Adrenal gland (tissue), 12 donors: Measurements from ENCODE around the gene SERPINF2. TPM values are rescaled to one million over a fixed set of nuclear protein-coding genes. Genes with fewer than 3 reads are reported as not detected.

Experiments
- DNase-seq, 7 donors: peaks; one replicate each; pipeline ENCODE4 v3.0.0-alpha.2; 2019 to 2020
- H3K27ac ChIP-seq, 5 donors: fragments of 200-600 bp; sonication (generic) in 4 of 5; 1 replicate in 3 of 5; 2 replicates in 2 of 5; pipeline versions ENCODE4 v1.5.1 to v1.8.0; 2016 to 2020; ENCODE audit warnings: mild to moderate bottlenecking in 1 of 5
- H3K27me3 ChIP-seq: fragments of 200-600 bp; 2 replicates; pipeline ENCODE4 v1.8.0; 2021
- H3K36me3 ChIP-seq, 2 donors: fragments of 200-600 bp; replicated peaks in 1 of 2; 1 replicate in 1 of 2; 2 replicates in 1 of 2; pipeline versions ENCODE4 v1.5.1 to v1.8.0; 2018 to 2022
- H3K4me1 ChIP-seq, 2 donors: fragments of 200-600 bp; replicated peaks in 1 of 2; 1 replicate in 1 of 2; 2 replicates in 1 of 2; pipeline versions ENCODE4 v1.5.1 to v1.8.0; 2018 to 2021
- H3K4me3 ChIP-seq, 4 donors: fragments of 200-600 bp; sonication (generic) in 3 of 4; one replicate each; pipeline ENCODE4 v1.5.1; 2016 to 2018
- H3K9me3 ChIP-seq, 3 donors: fragments of 200-600 bp; sonication (generic) in 1 of 3; replicated peaks in 1 of 3; 1 replicate in 2 of 3; 2 replicates in 1 of 3; pipeline versions ENCODE4 v1.5.1 to v1.8.0; 2016 to 2021
- CTCF ChIP-seq, 6 experiments: fragments of 450-650 bp in 4 of 6; fragments of 200-600 bp in 2 of 6; sonication (generic) in 1 of 6; IDR thresholded peaks; 1 replicate in 5 of 6; 2 replicates in 1 of 6; pipeline versions ENCODE4 v1.5.1 to v1.8.0; 2016 to 2021; ENCODE audit warnings: antibody characterized with exemption in 6 of 6, mild to moderate bottlenecking in 2 of 6, moderate library complexity in 1 of 6
- POLR2A ChIP-seq, 2 donors: fragments of 450-650 bp; IDR thresholded peaks; one replicate each; pipeline ENCODE4 v1.6.1; 2017; ENCODE audit warnings: antibody characterized with exemption in 2 of 2, mild to moderate bottlenecking in 2 of 2, moderate library complexity in 1 of 2
- WGBS, 4 donors: extraction: QIAGEN DNeasy Blood & Tissue Kit in 2 of 4; methylation state at CpG; one replicate each; pipeline versions ENCODE4 v1.1.5 to v1.1.7; 2013 to 2017; 5-methylcytosine and 5-hydroxymethylcytosine counted together
- intact Hi-C, 2 donors: fragments of 100-400 bp; cut with DNase I; formaldehyde crosslinking; loops; one replicate each; pipeline versions ENCODE4 v1.14.1 to v1.15.0; 2022 to 2023
- polyA plus RNA-seq, 3 donors: library from polyadenylated mRNA; stranded (reverse); fragments of 200-250 nt in 2 of 3; fragments of 350-450 nt in 1 of 3; fragmentation: Illumina TruSeq in 1 of 3; extraction: RNeasy Lipid Tissue Mini Kit (QIAGEN cat#74804) in 1 of 3; gene quantifications; one replicate each; pipeline ENCODE4 v1.2.3, GENCODE V29; 2013 to 2014
- total RNA-seq, 9 donors: library from RNA; depleted of rRNA in 4 of 9; stranded (reverse); fragments of >200 nt in 4 of 9; fragments of 120-200 nt in 1 of 9; fragmentation: NEBNext Ultra II Directional in 1 of 9; extraction: Animal tissue kit (Norgen Biotek cat#: 25700) in 1 of 9; gene quantifications; one replicate each; pipeline versions ENCODE4 v1.1.0 to v1.2.4, GENCODE V29; 2013 to 2023
- donor health status: healthy with polysubstance abuse.
- donor health status: Bipolar disorder and iron deficiency.
- donor health status: DM: yes; HTN: yes; CAD: no.
- donor health status: DM: no; HTN: no; CAD: no.
- donor health status: DM: no; HTN: no; CAD: no.
- donor health status: DM: yes; HTN: yes; CAD: no.

SERPINF2 gene
- total and polyA plus RNA-seq, 12 donors = 0.59 to 6.4 (median 2.4) TPM

GRCh38 chr17:1779571-1780131, 37.0 kb downstream of the SERPINF2 start:
- Histone ChIP-seq H3K36me3 (peaks cover 0 to 34% of the 10 kb centered on the region in 2 donors), H3K4me1 (peaks cover 11 to 22% of the 10 kb centered on the region in 2 donors), H3K9me3 (no peaks in the 10 kb centered on the region), H3K27ac (peak overlapping the region in 4 of 5 donors; percentile 26 to 85 (median 62)), H3K4me3 (no peak overlapping the region), H3K27me3 (no peaks in the 10 kb centered on the region)
- intact Hi-C loops = loop anchor here (5.0 kb wide), 1 partner anchor 52 kb away; no protein-coding TSS in a partner anchor
- WGBS, 4 donors = 55 to 67% (median 58%) methylated on average over 8 of the region's 8 CpGs
- DNase-seq = peak in 6 of 7 donors; percentile 52 to 87 (median 64)
- TF ChIP-seq CTCF (IDR thresholded peaks at IDR 0.05) = no peak
- TF ChIP-seq POLR2A (IDR thresholded peaks at IDR 0.05) = no peak

DNA sequence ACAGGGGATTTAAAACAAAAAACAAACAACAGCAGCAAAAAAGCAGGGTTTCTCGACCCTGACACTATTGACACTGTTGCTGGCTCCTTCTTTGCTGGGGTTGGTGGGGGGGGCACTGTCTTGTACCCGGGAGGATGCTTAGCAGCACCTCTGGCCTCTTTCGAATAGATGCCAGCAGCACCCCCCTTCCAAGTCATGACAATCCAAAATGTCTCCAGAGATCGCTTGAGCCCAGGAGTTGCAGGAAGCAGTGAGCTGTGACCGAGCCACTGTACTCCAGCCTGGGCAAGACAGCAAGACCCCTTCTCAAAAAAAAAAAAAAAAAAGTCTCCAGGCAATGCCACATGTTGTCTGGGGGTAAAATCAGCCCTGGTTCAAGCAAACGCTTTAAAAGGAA, 39.5 kb downstream of the SERPINF2 start:
- intact Hi-C loops = loop anchor here (5.0 kb wide), 1 partner anchor 55 kb away; no protein-coding TSS in a partner anchor
- WGBS, 4 donors = 64 to 76% (median 69%) methylated on average over 5 to 6 of the region's 6 CpGs
- no peak for DNase-seq
- peak overlapping the region in 3 of 5 donors; percentile 71 to 98 (median 97) for H3K27ac ChIP-seq
- no peaks in the 10 kb centered on the region for H3K27me3 ChIP-seq
- peaks cover 17 to 36% of the 10 kb centered on the region in 2 donors for H3K4me1 ChIP-seq
- H3K9me3 ChIP-seq = no peaks in the 10 kb centered on the region
- no peak for TF ChIP-seq CTCF (IDR thresholded peaks at IDR 0.05)
- TF ChIP-seq POLR2A (IDR thresholded peaks at IDR 0.05) = no peak
- peaks cover 0 to 22% of the 10 kb centered on the region in 2 donors for H3K36me3 ChIP-seq
- H3K4me3 ChIP-seq = no peak overlapping the region

DNA sequence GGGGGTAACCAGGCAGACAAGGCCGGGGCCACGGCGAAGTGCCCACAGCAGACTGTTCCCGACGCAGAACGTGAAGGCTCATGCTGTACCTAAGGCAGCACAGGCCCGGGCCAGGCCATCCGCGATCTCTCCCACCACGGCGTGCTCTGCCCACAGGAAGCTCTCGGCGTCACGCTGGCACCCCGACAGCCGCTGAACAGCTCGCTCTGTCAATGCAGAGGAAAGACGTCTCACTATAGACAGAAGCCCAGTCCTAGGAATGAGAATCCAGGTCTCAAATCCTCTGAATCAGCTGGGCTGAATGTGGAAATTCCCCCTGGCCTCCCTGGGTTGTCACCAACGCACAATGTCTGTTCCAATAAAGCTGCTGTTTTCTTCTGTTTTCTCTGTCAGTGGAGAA, 40.6 kb downstream of the SERPINF2 start:
- no peaks in the 10 kb centered on the region for H3K27me3 ChIP-seq
- TF ChIP-seq CTCF (IDR thresholded peaks at IDR 0.05) (no peak), POLR2A (IDR thresholded peaks at IDR 0.05) (no peak)
- H3K36me3 ChIP-seq = peaks cover 0 to 11% of the 10 kb centered on the region in 2 donors
- intact Hi-C loops = loop anchor here (5.0 kb wide), 1 partner anchor 56 kb away; no protein-coding TSS in a partner anchor
- WGBS, 4 donors = 53 to 61% (median 55%) methylated on average over 15 to 19 of the region's 19 CpGs
- H3K4me3 ChIP-seq = no peak overlapping the region
- peaks cover 25 to 46% of the 10 kb centered on the region in 2 donors for H3K4me1 ChIP-seq
- H3K9me3 ChIP-seq = no peaks in the 10 kb centered on the region
- H3K27ac ChIP-seq = peak overlapping the region; percentile 86 to 98 (median 97)
- DNase-seq = peak; percentile 56 to 76 (median 61)

GRCh38 chr17:1783834-1784611, 41.4 kb downstream of the SERPINF2 start:
- Histone ChIP-seq H3K36me3 (peaks cover 0 to 6% of the 10 kb centered on the region in 2 donors), H3K9me3 (no peaks in the 10 kb centered on the region), H3K27me3 (no peaks in the 10 kb centered on the region), H3K4me3 (no peak overlapping the region), H3K4me1 (peaks cover 25 to 46% of the 10 kb centered on the region in 2 donors), H3K27ac (peak overlapping the region; percentile 86 to 98 (median 97))
- 43 to 46% (median 44%) methylated on average over 13 to 16 of the region's 16 CpGs for WGBS, 4 donors
- peak; percentile 81 to 96 (median 94) for DNase-seq
- TF ChIP-seq POLR2A (IDR thresholded peaks at IDR 0.05) (peak; percentile 19 to 74), CTCF (IDR thresholded peaks at IDR 0.05) (peak; percentile 56 to 93 (median 87))
- intact Hi-C loops = loop anchor here (5.0 kb wide), 1 partner anchor 57 kb away; no protein-coding TSS in a partner anchor
